ENCODE measurements around the gene TGM4.
A peak's percentile ranks its signal among the peaks of the same experiment; 100 is the strongest.
"Not testable (repeated sequence)": the region's sequence is repeated elsewhere in the genome, so short reads cannot be mapped to it uniquely, and the experiment has no call there.

The TGM4 gene

DNA sequence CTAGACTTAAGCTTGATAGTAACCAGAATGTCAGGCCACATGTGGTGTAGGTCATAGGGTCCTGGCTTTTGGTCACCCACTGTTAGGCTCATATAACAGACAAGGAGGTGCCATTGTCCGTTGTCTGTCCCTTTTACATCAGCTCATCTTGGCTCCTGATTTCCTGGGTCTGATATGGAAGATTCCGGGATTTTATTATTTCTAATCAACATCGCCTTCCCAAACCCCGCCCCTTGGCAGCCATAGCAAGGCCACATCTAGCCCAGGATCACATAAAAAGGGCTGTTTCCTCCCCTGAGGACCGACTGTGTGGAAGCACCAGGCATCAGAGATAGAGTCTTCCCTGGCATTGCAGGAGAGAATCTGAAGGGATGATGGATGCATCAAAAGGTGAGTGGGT is at the start of gene TGM4:
Gene TGM4, plus strand, starts transcription at position 301 of the 400 bp plus-strand sequence. Its CDS starts 71 bp downstream, at position 372.
- no peak for DNase-seq (ENCODE audit: low read depth in 2 of 2)

DNA sequence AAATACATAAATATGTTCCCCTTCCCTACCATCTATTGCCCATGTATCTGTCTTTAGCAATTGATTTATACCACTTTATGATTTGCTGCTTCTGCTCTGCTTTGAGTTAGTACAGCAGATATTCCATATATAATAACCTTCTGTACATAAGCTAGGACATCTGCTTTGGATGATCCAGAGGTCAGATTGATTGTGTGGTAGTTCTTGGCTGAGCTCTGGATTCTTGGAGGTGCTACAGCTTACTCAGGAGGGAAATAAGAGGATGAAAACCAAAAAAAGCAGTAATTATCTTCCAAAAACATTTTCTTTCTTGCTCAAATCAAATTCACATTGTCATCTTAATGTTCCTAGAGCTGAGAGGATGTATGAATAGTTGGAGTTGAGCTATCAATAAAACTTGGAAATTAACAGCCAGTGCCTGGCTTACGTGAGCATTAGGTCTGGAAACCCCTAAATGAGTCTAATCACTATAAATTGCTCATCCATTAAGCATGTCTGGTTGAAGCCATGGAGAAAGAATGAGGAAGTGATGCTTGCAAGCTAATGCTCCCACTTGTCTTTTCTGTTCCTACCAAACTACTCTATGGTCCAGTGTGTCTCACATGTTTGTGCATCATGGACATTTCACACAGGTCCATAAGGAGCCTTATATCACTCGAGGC is 49.0 kb upstream of the TGM4 start:
- DNase-seq (ENCODE audit: low read depth in 2 of 2): no peak

DNA sequence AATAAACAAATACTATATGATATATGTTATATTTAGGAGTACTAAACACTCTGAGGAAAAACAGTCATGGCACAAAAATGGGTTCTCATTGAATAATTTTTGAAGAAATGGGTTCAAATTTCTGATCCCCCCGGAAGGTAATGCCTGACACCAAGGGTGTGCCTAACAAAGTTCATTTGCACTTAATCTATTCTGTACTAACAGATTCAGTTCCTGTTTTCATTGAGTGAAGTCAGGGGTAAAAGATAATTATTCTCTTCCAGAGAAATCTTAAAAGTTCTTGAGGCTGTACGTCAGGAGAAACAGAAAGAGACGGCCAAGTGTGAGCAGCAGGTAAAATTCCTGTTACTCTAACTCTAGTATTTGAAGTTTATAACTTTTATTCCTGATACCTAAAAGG is 47.2 kb upstream of the TGM4 start:
- DNase-seq (ENCODE audit: low read depth in 2 of 2): no peak

DNA sequence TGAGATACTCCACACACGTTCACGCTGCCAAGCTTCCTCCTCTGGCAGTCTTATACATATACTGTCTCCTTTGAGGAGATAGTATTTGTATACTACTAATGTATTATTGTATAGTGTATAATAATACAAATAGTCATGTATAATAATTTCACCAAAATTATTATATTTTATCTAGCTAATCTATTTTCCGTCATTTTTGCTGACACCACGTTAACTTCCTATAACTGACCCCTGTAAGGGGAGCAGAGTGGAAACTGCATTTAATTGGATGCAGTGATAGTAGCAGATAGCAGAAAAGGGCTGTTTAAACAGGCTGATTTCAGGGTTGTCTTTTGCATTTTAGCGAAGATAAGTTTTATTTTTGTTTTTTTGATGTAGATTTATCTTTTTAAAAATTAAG is 43.2 kb upstream of the TGM4 start:
- no peak for DNase-seq (ENCODE audit: low read depth in 2 of 2)

DNA sequence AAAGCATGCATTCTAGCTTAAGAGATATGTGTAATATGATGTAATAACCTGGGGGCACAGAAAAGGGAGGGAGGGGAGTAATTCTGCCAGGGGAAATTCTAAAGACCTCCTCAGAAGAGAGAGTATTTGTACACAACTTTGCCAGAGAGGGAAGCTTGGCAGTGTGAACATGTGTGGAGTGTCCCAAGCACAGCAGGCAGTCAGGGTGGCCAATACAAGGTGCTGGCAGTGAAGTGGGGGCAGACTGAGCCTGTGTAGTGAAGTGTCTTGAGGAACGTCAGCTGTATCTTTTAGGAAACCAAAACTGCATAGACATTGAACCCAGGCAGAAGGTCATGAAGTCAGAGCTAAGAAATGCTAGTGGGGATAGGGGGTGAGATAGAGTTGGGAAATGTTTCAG is 42.4 kb upstream of the TGM4 start:
- DNase-seq (ENCODE audit: low read depth in 2 of 2): no peak

DNA sequence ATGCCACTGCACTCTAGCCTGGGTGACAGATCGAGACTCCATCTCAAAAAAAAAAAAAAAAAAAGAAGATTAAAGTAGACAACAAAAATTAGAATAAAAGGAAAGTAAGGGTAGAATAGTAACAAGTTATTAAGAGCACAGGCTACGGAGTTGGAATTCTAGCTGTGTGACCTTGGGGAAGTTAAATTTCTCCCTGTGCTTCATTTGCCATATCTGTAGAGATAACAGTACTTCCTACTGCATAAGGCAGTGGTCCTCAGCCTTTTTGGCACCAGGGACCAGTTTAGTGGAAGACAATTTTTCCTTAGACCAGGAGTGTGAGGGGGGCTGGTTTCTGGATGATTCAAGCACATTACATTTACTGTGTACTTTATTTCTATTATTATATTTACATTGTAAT is 41.4 kb upstream of the TGM4 start:
- DNase-seq (ENCODE audit: low read depth in 2 of 2): no peak

DNA sequence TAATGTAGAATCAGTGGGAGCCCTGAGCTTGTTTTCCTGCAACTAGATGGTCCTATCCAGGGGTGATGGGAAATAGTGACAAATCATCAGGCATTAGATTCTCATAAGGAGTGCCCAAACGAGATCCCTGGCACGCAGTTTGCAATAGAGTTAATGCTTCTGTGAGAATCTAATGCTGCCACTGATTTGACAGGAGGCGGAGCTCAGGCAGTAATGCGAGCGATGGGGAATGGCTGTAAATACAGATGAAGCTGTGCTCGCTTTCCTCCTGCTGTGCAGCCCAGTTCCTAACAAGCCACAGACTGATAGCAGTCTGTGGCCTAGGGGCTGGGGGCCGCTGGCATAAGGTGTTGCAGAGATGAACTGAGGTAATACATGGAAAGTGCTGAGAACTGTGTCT is 41.0 kb upstream of the TGM4 start:
- DNase-seq (ENCODE audit: low read depth in 2 of 2): no peak

DNA sequence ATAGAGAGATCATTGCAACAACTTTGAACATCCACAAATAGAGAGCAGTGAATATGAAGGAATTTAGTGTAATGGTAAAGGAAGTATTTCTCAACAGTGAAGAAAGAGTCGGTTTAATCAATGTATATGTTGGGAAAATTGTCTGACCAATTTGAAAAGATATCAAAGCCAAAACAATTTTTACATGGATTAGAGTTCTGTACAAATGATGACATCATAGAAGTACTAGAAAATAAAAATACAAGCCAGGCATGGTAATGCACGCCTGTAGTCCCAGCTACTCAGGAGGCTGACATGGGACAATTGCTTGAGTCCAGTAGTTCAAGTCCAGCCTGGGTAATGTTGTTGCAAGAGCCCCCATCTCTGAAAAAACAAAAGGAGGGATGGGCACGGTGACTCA is 38.7 kb upstream of the TGM4 start:
- DNase-seq (ENCODE audit: low read depth in 2 of 2): no peak

DNA sequence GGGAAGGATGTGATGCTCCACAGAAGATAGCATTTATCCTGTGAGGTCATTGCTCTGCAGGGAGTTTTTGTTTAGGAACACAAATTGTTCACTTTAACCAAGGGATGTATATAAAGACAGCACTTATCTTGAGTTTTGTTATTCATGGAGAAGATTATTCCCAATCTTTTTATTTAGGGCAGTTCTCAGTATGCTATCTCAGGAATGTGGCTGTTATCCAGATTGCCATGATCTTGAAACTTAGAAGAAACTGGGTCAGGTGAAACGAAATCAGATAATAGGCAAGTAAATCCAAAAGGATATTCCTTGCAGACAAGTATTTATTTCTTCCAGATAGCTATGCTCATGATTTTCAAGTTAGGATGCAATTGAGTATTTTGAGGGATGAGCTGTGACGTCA is 32.0 kb upstream of the TGM4 start:
- no peak for DNase-seq (ENCODE audit: low read depth in 2 of 2)

DNA sequence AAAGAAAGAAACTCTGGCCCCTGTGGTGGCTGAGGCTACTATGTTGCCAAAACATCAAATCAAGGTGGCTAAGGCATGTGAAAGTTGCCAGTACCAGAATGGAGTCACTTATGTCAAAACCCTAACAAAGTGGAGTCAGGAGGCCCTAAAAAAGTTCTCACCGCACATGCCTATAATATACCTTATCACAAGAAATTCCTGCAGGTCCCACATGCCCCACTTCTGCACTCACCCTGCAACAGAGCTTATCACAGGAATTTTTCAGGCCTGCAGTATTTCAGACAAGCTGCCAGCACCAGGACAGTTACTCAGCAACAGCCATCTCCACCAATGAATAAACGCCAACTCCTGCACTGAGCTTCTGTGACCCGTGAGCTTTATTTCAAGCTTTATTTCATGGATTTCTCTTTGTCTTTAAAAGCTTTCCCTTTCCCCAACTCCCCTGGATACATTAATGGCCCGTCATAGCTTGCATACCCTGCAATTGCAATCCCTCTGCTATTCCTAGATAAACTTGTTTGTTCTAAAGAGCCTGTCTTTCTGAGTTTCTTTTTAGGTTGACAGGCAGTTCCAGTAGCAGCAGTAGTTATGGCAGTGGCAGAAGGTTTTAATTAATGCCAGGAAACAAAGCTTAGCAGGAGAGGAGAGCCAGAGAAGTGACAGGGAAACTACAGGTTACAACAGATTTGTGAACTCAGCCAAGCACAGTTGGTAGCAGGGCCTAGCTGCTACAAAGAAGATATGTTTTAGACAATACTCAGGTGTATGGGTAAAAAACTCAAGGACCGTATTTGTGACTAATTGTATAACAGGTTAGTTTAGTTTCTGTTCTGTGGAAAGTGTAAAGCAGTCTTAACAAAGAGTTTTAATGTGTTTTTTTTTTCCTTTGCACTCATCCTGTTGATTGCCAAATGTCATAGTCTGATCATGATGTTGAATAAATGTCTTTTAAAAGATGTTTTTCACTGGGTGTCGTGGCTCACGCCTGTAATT is 28.6 kb upstream of the TGM4 start:
- DNase-seq (ENCODE audit: low read depth in 2 of 2): no peak

DNA sequence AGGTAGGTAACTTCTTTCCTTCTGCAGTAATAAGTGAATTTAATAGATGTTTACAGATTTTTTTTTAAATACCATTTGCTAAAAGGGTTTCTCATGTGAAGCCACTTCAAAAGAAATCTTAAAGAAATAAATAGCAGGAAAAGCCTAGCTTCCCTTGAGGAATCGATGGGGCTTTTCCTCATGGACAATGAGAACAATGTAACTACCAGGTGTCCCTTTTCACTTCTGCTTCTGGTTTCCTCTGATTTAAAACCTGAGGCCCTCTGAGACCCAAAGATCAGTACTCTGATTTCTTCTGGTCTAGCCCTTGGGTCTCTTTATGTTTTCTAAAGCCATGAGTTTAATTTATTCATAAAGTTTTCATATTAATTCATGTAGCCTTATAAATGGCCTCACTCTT is 25.8 kb upstream of the TGM4 start:
- DNase-seq (ENCODE audit: low read depth in 2 of 2): no peak

DNA sequence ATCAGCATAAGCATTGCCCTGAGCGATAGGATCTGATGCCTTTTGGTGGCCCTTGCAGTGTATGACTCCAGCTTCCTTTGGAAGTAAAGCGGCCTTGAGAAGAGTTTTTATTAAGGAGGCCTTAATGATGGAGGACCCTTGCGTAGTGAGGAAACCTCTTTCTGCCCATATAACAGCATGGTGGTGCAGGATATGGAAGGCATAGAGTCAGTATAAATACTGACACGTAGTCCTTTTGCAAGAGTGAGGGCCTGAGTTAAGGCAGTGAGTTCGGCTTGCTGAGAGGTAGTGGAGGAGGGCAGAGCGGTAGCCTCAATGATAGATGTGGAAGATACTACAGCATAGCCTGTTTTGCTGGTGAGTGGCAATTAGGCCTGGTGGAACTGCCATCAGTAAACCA is 17.7 kb upstream of the TGM4 start:
- DNase-seq (ENCODE audit: low read depth in 2 of 2): not testable (repeated sequence)

DNA sequence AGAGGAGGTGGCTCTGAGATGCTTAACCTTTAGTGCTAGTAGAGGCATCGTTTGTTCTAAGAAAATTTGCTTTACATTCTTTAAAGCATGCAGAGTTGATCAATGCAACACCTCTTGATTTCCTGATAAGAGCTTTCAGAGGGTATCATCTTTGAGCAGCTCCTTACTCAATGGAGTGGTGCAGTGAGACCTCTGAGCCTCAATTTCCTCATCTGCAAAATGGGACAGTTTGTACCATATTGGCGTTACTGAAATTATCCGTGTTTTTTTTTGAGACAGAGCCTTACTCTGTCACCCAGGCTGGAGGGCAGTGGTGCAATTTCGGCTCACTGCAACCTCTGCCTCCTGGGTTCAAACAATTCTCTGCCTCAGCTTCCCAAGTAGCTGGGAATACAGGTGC is 14.3 kb upstream of the TGM4 start:
- DNase-seq (ENCODE audit: low read depth in 2 of 2): no peak

DNA sequence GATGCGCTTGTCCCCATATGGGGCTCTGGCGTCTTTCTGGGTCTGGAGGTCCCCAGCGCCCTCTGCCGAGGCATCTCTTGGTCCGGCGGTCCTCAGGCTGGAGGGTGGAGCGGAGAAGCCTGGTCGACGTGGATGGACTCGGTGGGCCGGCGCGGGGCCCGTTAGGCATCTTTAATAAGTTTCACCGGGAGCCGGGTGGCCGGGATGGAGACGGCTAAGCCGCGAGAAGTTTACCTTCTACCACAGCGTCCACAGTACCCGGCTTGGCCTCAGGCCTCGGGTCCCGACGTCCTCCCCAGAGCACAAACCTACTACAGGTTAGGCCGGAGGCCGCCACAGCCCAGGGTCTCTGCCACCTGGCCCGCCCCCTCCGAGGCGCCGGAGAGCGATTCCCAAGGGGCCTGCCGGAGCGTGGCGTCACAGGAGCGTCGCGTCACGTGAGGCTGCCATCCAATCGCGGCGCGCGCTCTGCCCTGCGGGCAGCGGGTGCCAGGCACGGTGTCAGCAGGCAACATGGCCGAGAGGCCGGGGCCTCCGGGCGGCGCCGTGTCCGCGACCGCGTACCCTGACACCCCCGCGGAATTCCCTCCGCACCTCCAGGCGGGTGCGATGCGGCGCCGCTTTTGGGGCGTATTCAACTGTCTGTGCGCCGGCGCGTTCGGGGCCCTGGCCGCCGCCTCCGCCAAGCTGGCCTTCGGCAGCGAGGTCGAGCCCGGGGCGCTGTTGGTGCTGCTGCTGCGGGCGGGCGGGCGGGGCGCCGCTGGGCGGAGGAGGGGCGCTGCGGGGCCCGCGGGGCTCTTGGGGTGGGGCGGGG is 12.8 kb upstream of the TGM4 start, which contains the start of gene TMEM42:
Gene TMEM42, plus strand, starts transcription at position 501 of the 814 bp plus-strand sequence. Its CDS starts 13 bp downstream, at position 514.
- DNase-seq (ENCODE audit: low read depth in 2 of 2): peak; percentile 82 to 84

DNA sequence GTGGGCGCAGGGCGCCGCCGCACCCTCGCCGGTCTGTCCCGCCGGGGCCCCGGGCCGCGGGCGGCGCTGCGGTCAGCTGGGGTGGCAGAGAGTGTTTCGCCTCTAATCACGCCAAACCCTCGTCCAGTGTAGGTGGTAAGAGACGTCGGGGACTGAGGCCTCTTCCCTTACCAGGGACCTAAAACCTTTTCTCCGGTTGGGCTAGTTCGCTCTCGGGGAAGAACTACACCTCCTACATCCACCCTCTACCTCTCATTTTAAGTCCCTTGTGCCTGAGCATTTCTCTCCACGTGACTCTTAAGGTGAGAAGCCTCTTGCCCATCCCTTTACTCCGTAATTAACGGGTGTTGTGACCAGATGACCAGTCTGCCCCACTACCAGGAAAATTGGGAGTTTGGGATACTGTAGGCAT is 12.2 kb upstream of the TGM4 start:
- peak in 1 of 2 donors; percentile 15 for DNase-seq (ENCODE audit: low read depth in 2 of 2)

DNA sequence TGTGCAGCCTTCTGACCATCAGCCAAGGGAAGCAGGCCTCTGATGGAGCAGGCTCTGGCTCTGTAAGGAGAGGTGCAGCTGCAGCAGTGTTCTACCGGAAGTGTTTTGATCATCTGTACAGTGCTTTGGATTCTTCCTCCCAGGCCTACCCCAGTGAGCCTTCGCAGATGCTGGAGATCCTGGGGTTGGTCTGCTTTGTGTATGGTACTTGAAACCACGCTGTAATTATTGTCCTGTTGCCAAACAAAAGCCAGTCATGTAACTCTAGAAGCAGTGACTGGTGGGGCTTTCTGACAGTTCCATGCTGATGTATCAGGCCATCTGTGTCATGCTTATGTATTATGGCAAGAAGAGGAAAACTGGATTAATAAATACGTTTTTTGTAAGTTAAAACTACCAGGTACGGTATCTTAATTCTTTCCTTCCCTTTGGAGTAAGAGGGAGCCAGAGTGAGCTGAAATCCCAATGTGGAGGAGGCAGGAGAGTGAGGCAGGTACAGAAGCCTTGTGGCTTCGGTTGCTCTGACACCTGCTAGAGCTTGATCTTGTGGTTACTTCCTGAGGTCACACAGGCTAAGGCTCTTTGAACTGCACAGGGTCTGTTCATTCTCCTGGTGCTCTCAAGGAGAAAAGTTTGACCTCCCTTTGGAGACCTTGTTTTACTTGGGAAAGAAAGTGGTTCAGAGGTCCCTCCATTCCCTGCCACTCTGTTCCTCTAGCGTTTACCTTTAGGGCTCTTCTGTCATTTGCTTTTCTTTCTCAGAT is 9.0 kb upstream of the TGM4 start:
- DNase-seq (ENCODE audit: low read depth in 2 of 2): no peak

DNA sequence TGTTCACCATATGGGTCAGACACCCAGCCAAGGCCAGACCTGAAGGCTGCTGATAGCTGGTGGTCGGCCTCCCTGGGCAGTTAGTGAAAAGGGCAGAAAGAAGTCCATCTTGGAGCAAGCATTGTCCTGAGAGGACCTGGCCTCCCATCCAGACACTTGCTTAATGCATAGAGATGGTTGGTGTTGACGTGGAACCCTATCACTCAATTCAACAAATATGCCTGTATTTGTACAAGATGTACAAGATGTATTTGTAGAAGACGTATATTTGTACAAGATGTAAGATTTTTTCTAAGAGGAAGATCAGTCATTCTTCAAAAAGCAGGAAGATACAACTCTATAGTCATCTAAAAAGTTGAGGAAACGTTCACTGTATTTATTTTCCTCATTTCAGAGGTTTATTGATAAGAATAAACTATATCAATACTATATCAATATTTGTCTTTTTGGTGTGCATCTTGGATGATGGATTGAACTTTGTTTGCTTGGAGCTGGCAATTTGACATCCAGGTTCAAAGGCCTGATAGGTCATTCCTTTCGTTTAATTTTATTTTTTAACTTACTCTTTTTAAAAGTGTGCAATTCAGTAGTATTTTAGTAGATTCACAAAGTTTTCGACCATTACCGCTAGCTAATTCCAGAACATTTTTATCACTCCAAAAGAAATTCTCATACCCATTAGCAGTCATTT is 6.8 kb upstream of the TGM4 start:
- no peak for DNase-seq (ENCODE audit: low read depth in 2 of 2)

DNA sequence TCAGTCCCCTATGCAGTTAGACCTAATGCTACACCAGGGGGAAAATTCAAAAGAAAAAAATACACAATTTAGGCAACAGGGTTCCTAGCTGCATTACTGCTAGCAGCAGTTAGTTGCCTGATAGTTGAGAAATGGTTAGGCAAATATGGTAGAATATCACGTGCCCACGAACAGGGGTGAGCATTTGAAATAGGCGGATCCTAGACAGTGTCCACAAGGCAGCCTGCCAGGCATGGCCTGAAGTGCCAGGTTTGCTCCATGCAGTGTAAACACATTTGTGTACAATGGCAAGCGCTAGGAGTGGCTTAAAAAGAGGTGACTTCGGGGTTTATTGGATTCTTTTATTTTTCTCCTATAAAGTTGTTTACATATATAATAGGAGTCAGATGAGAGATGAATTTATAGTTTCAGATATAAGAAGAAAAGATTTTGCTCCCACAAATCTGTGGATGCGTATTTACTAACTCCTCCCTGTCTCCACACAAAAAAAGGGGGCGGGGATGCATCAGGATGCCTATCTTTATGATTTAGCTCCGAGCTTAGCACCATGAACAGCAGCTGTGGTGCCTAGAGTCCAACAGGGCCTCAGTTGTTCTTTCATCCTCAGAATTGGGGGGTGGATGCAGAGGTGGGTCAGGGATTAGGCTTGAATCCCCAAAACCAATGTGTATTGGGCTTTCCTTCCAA is 3.9 kb upstream of the TGM4 start:
- DNase-seq (ENCODE audit: low read depth in 2 of 2): no peak

DNA sequence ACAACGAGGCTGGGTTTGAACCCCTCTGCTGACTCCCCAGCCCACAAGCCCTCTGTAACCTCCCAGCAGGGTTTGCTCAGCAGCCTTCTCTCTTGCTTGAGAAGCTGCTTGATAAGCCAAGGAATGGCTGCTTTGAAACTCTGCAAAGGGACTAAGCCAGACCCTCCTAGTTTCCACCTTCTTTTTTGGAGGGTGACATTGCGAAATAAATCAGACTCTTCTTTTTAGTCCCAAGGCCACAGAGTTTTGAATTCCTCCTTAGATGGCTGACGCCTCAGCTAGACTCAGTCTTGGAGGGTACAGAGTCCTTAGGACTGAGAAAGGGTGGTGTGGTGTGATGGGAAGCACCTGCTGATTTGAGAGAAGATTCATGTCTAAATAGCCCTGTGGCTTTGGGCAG is 1.2 kb downstream of the TGM4 start:
- DNase-seq (ENCODE audit: low read depth in 2 of 2): no peak

DNA sequence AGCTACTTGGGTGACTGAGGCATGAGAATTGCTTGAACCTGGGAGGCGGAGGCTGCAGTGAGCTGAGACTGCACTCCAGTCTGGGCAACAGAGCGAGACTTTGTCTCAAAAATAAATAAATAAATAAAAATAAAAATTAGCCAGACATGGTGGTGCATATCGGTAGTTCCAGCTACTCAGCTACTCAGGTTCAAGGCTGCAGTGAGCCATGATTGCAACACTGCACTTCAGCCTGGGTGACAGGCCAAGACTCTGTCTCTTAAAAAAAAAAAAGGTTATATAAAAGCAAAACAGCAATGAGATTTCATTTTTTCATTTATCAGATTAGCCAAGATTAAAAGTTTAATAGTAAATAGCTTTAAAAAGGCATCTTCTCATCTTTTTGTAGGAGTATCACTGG is 2.9 kb downstream of the TGM4 start:
- no peak for DNase-seq (ENCODE audit: low read depth in 2 of 2)
